Measurements from ENCODE around the gene AKR1D1. TPM values are rescaled to one million over a fixed set of nuclear protein-coding genes. Genes with fewer than 3 reads are reported as not detected.
"Not testable (repeated sequence)": the region's sequence is repeated elsewhere in the genome, so short reads cannot be mapped to it uniquely, and the experiment has no call there.

Gene AKR1D1
- total RNA-seq, 1 donor from 2014 or later = not detected

- no peak for TF ChIP-seq CTCF (IDR thresholded peaks at IDR 0.05; ENCODE audit: unreplicated experiment)
- DNase-seq (ENCODE audit: low spot score) = no peak
- no peaks in the 10 kb centered on the region for H3K27me3 Mint-ChIP-seq (ENCODE audit: unreplicated experiment)
- H3K27ac Mint-ChIP-seq (ENCODE audit: unreplicated experiment) = no peak overlapping the region
- H3K9me3 Mint-ChIP-seq (ENCODE audit: unreplicated experiment) = peaks cover 6% of the 10 kb centered on the region
- no peaks in the 10 kb centered on the region for H3K36me3 Mint-ChIP-seq (ENCODE audit: low read depth, unreplicated experiment)
- no peak overlapping the region for H3K4me3 Mint-ChIP-seq (ENCODE audit: unreplicated experiment)
- no peaks in the 10 kb centered on the region for H3K4me1 Mint-ChIP-seq (ENCODE audit: unreplicated experiment)
Measured at GRCh38 chr7:138047907-138048306, 28.4 kb upstream of the AKR1D1 start.

GRCh38 chr7:138049505-138050116 lies 26.6 kb upstream of the AKR1D1 start:
- no peaks in the 10 kb centered on the region for H3K4me1 Mint-ChIP-seq (ENCODE audit: unreplicated experiment)
- H3K27ac Mint-ChIP-seq (ENCODE audit: unreplicated experiment) = no peak overlapping the region
- no peaks in the 10 kb centered on the region for H3K36me3 Mint-ChIP-seq (ENCODE audit: low read depth, unreplicated experiment)
- H3K4me3 Mint-ChIP-seq (ENCODE audit: unreplicated experiment) = no peak overlapping the region
- peaks cover 6% of the 10 kb centered on the region for H3K9me3 Mint-ChIP-seq (ENCODE audit: unreplicated experiment)
- no peak for TF ChIP-seq CTCF (IDR thresholded peaks at IDR 0.05; ENCODE audit: unreplicated experiment)
- DNase-seq (ENCODE audit: low spot score) = no peak
- no peaks in the 10 kb centered on the region for H3K27me3 Mint-ChIP-seq (ENCODE audit: unreplicated experiment)

- not testable (repeated sequence) for H3K9me3 Mint-ChIP-seq (ENCODE audit: unreplicated experiment); H3K27ac Mint-ChIP-seq (ENCODE audit: unreplicated experiment); H3K36me3 Mint-ChIP-seq (ENCODE audit: low read depth, unreplicated experiment); H3K4me3 Mint-ChIP-seq (ENCODE audit: unreplicated experiment); H3K27me3 Mint-ChIP-seq (ENCODE audit: unreplicated experiment); DNase-seq (ENCODE audit: low spot score); H3K4me1 Mint-ChIP-seq (ENCODE audit: unreplicated experiment)
Measured at GRCh38 chr7:138051712-138052247, 24.5 kb upstream of the AKR1D1 start.

- Mint-ChIP-seq H3K36me3 (ENCODE audit: low read depth, unreplicated experiment) (no peaks in the 10 kb centered on the region), H3K9me3 (ENCODE audit: unreplicated experiment) (peaks cover 6% of the 10 kb centered on the region), H3K27ac (ENCODE audit: unreplicated experiment) (no peak overlapping the region), H3K4me3 (ENCODE audit: unreplicated experiment) (no peak overlapping the region), H3K4me1 (ENCODE audit: unreplicated experiment) (no peaks in the 10 kb centered on the region), H3K27me3 (ENCODE audit: unreplicated experiment) (no peaks in the 10 kb centered on the region)
- no peak for TF ChIP-seq CTCF (IDR thresholded peaks at IDR 0.05; ENCODE audit: unreplicated experiment)
- DNase-seq (ENCODE audit: low spot score) = no peak
Measured at GRCh38 chr7:138052696-138053095, 23.6 kb upstream of the AKR1D1 start.

GRCh38 chr7:138055698-138056097 lies 20.6 kb upstream of the AKR1D1 start:
- not testable (repeated sequence) for H3K27ac Mint-ChIP-seq (ENCODE audit: unreplicated experiment); DNase-seq (ENCODE audit: low spot score); H3K4me3 Mint-ChIP-seq (ENCODE audit: unreplicated experiment); H3K9me3 Mint-ChIP-seq (ENCODE audit: unreplicated experiment); H3K27me3 Mint-ChIP-seq (ENCODE audit: unreplicated experiment); H3K36me3 Mint-ChIP-seq (ENCODE audit: low read depth, unreplicated experiment); H3K4me1 Mint-ChIP-seq (ENCODE audit: unreplicated experiment)

GRCh38 chr7:138063400-138063799 lies 12.9 kb upstream of the AKR1D1 start:
- Mint-ChIP-seq H3K36me3 (ENCODE audit: low read depth, unreplicated experiment) (no peaks in the 10 kb centered on the region), H3K27me3 (ENCODE audit: unreplicated experiment) (no peaks in the 10 kb centered on the region), H3K27ac (ENCODE audit: unreplicated experiment) (no peak overlapping the region), H3K4me1 (ENCODE audit: unreplicated experiment) (no peaks in the 10 kb centered on the region), H3K4me3 (ENCODE audit: unreplicated experiment) (no peak overlapping the region), H3K9me3 (ENCODE audit: unreplicated experiment) (no peaks in the 10 kb centered on the region)
- no peak for TF ChIP-seq CTCF (IDR thresholded peaks at IDR 0.05; ENCODE audit: unreplicated experiment)
- no peak for DNase-seq (ENCODE audit: low spot score)
